Endodermal cell (in vitro differentiated cells): ENCODE results near the gene SLC35A2. TPM values are rescaled to one million over a fixed set of nuclear protein-coding genes. Genes with fewer than 3 reads are reported as not detected.

Experiments used
- DNase-seq: peaks from one replicate; pipeline ENCODE4 v3.0.0-alpha.2; 2017
- H3K27ac ChIP-seq: 2 replicates; pipeline ENCODE4 v1.5.1; 2013; ENCODE audit warnings: mild to moderate bottlenecking, low read depth, low read length, moderate library complexity
- H3K27me3 ChIP-seq: 2 replicates; pipeline ENCODE4 v1.6.1; 2013; ENCODE audit warnings: mild to moderate bottlenecking, low read length, moderate library complexity; ENCODE audit not compliant: insufficient read depth, control insufficient read depth, poor library complexity, severe bottlenecking
- H3K36me3 ChIP-seq: 2 replicates; pipeline ENCODE4 v1.7.0; 2013; ENCODE audit warnings: mild to moderate bottlenecking, low read length, moderate library complexity; ENCODE audit not compliant: control insufficient read depth, insufficient read depth
- H3K4me1 ChIP-seq: one replicate; pipeline ENCODE4 v1.7.0; 2013; ENCODE audit warnings: low read length; ENCODE audit not compliant: control insufficient read depth, insufficient read depth
- H3K4me3 ChIP-seq: 2 replicates; pipeline ENCODE4 v1.5.1; 2013; ENCODE audit warnings: mild to moderate bottlenecking, low read length, moderate library complexity
- H3K9ac ChIP-seq: 2 replicates; pipeline ENCODE4 v1.6.1; 2013; ENCODE audit warnings: mild to moderate bottlenecking, low read length, moderate library complexity; ENCODE audit not compliant: poor library complexity, severe bottlenecking; ENCODE audit errors: extremely low read depth
- H3K9me3 ChIP-seq: 2 replicates; pipeline ENCODE4 v1.6.1; 2013; ENCODE audit warnings: mild to moderate bottlenecking, low read length, moderate library complexity; ENCODE audit not compliant: control insufficient read depth
- H3K27ac Mint-ChIP-seq: 2 replicates; pipeline ENCODE4 v1.8.0; 2020; ENCODE audit warnings: mixed read lengths
- H3K27me3 Mint-ChIP-seq: 2 replicates; pipeline ENCODE4 v1.8.0; 2021; ENCODE audit warnings: mild to moderate bottlenecking, mixed read lengths; ENCODE audit not compliant: insufficient read depth
- H3K36me3 Mint-ChIP-seq: 2 replicates; pipeline ENCODE4 v1.8.0; 2020; ENCODE audit warnings: low read depth, mixed read lengths
- H3K4me1 Mint-ChIP-seq: 2 replicates; pipeline ENCODE4 v1.8.0; 2020; ENCODE audit warnings: mixed read lengths
- H3K4me3 Mint-ChIP-seq: 2 replicates; pipeline ENCODE4 v1.8.0; 2020; ENCODE audit warnings: mild to moderate bottlenecking, moderate library complexity, mixed read lengths
- H3K9me3 Mint-ChIP-seq: 2 replicates; pipeline ENCODE4 v1.8.0; 2020; ENCODE audit warnings: mild to moderate bottlenecking, mixed read lengths
- CTCF ChIP-seq: fragments of 200-600 bp; sonication (generic); conservative IDR thresholded peaks from 2 replicates; pipeline ENCODE4 v1.5.0; 2021; ENCODE audit warnings: antibody characterized with exemption, mild to moderate bottlenecking
- WGBS, 2 experiments: methylation state at CpG; one replicate each; pipeline versions ENCODE4 v1.1.5 to v1.1.7; 2013; ENCODE audit warnings: missing lambda C conversion rate in 2 of 2, mixed read lengths in 1 of 2; ENCODE audit not compliant: insufficient coverage in 1 of 2, insufficient read length in 1 of 2; 5-methylcytosine and 5-hydroxymethylcytosine counted together
- total RNA-seq, 2 donors: library from RNA; stranded (reverse); fragmentation: NEBNext Ultra II Directional in 1 of 2; extraction: Animal tissue kit (Norgen Biotek cat#: 25700) in 1 of 2; gene quantifications; 2 replicates in 1 of 2; 3 replicates in 1 of 2; pipeline ENCODE4 v1.2.1, GENCODE V29; 2021

Gene SLC35A2
- total RNA-seq, 2 donors from 2014 or later = 22.8 to 24.7 TPM

- Mint-ChIP-seq H3K27me3 (no peaks in the 10 kb centered on the region), H3K4me1 (peaks cover 9% of the 10 kb centered on the region), H3K27ac (peak overlapping the region; percentile 100), H3K9me3 (peaks cover 63% of the 10 kb centered on the region), H3K36me3 (peaks cover 13% of the 10 kb centered on the region), H3K4me3 (peak overlapping the region; percentile 91)
- Histone ChIP-seq H3K9me3 (no peaks in the 10 kb centered on the region), H3K4me1 (no peaks in the 10 kb centered on the region), H3K9ac (peak overlapping the region; percentile 95), H3K27ac (peak overlapping the region; percentile 99), H3K27me3 (no peaks in the 10 kb centered on the region), H3K36me3 (peaks cover 24% of the 10 kb centered on the region), H3K4me3 (peak overlapping the region; percentile 87)
- peak; percentile 97 for DNase-seq
- 0% methylated on average over 4 to 64 of the region's 66 CpGs for WGBS, 2 experiments
- TF ChIP-seq CTCF = no peak
Measured at GRCh38 chrX:48957827-48958634, 46.6 kb upstream of the SLC35A2 start.

DNA sequence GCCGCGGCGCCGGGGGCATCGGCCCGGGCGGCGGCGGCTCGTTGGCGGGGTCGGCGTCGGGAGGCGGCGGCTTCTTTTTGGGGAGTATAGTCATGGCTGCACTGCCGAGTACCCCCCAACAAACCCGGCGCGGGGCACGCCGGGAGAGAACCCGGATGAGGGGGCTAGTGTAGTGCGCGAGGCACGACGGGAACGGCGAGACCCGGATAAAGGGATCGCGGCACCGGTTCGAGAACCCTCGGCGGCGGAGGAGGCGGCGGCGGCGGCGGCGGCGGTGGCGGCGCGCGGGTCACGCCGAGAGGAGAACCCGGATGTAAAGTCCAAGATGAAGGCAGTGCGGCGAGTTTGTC is 46.0 kb upstream of the SLC35A2 start, which contains the start of gene OTUD5:
TSS of gene OTUD5 (minus strand) at position 131 of the 350 bp plus-strand sequence. CDS start at position 94, 37 bp downstream.
- Histone ChIP-seq H3K27me3 (no peaks in the 10 kb centered on the region), H3K9ac (peak within 1 kb of the TSS; percentile 95), H3K4me3 (peak within 1 kb of the TSS; percentile 87), H3K27ac (peak within 1 kb of the TSS; percentile 99), H3K9me3 (no peaks in the 10 kb centered on the region), H3K4me1 (no peaks in the 10 kb centered on the region), H3K36me3 (peaks cover 24% of the 10 kb centered on the region)
- Mint-ChIP-seq H3K4me1 (peaks cover 9% of the 10 kb centered on the region), H3K36me3 (peaks cover 11% of the 10 kb centered on the region), H3K27ac (peak within 1 kb of the TSS; percentile 100), H3K27me3 (no peaks in the 10 kb centered on the region), H3K9me3 (peaks cover 62% of the 10 kb centered on the region), H3K4me3 (peak within 1 kb of the TSS; percentile 91)
- DNase-seq = no peak
- WGBS, 2 experiments = 0% methylated on average over 52 of the region's 53 CpGs; no CpG with 5 or more reads in 1 of the 2 experiments
- no peak for TF ChIP-seq CTCF

DNA sequence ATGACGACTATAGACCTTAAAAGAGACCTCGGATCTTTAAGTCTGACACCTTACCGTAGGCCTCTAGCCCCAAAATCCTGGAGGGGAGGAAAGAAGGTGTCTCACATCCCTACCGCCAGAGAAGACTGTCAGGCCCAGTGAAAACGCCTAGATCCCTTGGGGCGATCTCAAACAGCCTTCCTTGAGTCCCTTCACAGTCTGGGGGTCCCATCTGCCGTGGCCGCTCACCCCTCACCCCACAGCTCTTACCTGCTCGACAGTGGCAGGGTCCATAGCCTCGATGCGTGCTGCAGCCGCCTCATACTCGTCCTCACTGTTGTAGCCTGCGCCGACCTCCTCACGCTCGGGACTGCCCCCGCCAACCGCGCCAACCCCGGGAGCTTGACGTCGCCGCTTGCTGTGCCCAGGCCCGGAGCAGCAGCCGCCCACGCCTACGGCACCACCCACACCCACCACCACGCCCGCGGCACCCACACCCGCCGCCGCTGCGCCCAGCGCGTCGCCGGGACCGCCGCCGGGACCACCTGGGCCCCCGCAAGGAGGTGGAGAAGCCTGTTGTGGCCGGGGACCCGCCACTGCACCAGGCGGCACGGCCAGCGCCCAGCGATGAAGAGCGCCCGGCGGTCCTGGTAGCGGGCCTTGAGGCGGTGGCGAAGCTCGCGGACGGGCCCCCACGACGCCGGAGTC is 45.4 kb upstream of the SLC35A2 start:
- no peak for TF ChIP-seq CTCF
- Histone ChIP-seq H3K9me3 (no peaks in the 10 kb centered on the region), H3K9ac (peak overlapping the region; percentile 41), H3K27me3 (no peaks in the 10 kb centered on the region), H3K36me3 (peaks cover 24% of the 10 kb centered on the region), H3K4me3 (peak overlapping the region; percentile 84), H3K4me1 (no peaks in the 10 kb centered on the region), H3K27ac (no peak overlapping the region)
- Mint-ChIP-seq H3K9me3 (peaks cover 63% of the 10 kb centered on the region), H3K4me1 (peaks cover 8% of the 10 kb centered on the region), H3K27me3 (no peaks in the 10 kb centered on the region), H3K4me3 (peak overlapping the region; percentile 91), H3K27ac (peak overlapping the region; percentile 84), H3K36me3 (peaks cover 11% of the 10 kb centered on the region)
- WGBS, 2 experiments = 3 to 60% methylated on average over 1 to 54 of the region's 61 CpGs
- DNase-seq = no peak
